Prostate gland (tissue), 2 donors: Measurements from ENCODE around the gene PRMT5. TPM values are rescaled to one million over a fixed set of nuclear protein-coding genes. Genes with fewer than 3 reads are reported as not detected.
"Not testable (repeated sequence)": the region's sequence is repeated elsewhere in the genome, so short reads cannot be mapped to it uniquely, and the experiment has no call there.

Source experiments
- DNase-seq: peaks from one replicate; pipeline ENCODE4 v3.0.0-alpha.2; 2019; ENCODE audit warnings: low spot score
- H3K27ac ChIP-seq, 2 donors: fragments of 200-600 bp; sonication (generic); 2 replicates each; pipeline ENCODE4 v1.5.1; 2017 to 2019
- H3K27me3 ChIP-seq: fragments of 200-600 bp; sonication (generic); replicated peaks from 2 replicates; pipeline ENCODE4 v1.5.1; 2019; ENCODE audit not compliant: insufficient read depth
- H3K36me3 ChIP-seq, 2 donors: fragments of 200-600 bp; sonication (generic); 1 replicate in 1 of 2; 2 replicates in 1 of 2; pipeline versions ENCODE4 v1.5.1 to v1.8.1; 2017 to 2019
- H3K4me1 ChIP-seq: fragments of 200-600 bp; sonication (generic); replicated peaks from 2 replicates; pipeline ENCODE4 v1.5.1; 2019
- H3K4me3 ChIP-seq, 2 donors: fragments of 200-600 bp; sonication (generic); 2 replicates each; pipeline ENCODE4 v1.5.1; 2017 to 2019
- H3K9me3 ChIP-seq: fragments of 200-600 bp; sonication (generic); 2 replicates; pipeline ENCODE4 v1.5.1; 2017
- POLR2A ChIP-seq: fragments of 450-650 bp; IDR thresholded peaks from one replicate; pipeline ENCODE4 v1.6.1; 2016; ENCODE audit warnings: antibody characterized with exemption, mild to moderate bottlenecking
- POLR2AphosphoS5 ChIP-seq: sonication (generic); formaldehyde crosslinking; IDR thresholded peaks from one replicate; pipeline ENCODE4 v1.6.1; 2017; ENCODE audit warnings: antibody characterized with exemption
- WGBS: methylation state at CpG from one replicate; pipeline ENCODE4 v1.1.5; 2018; 5-methylcytosine and 5-hydroxymethylcytosine counted together
- intact Hi-C: fragments of 100-400 bp; cut with DNase I; formaldehyde crosslinking; loops from one replicate; pipeline ENCODE4 v1.14.2; 2022
- total RNA-seq, 2 donors: library from RNA; depleted of rRNA; stranded (reverse); fragments of >200 nt; gene quantifications; one replicate each; pipeline ENCODE4 v1.1.0, GENCODE V29; 2016
- TF ChIP-seq, protein P1 (sequence below), 4 experiments: fragments of 200-600 bp in 2 of 4; fragments of 450-650 bp in 2 of 4; sonication (generic) in 2 of 4; IDR thresholded peaks; 1 replicate in 3 of 4; 2 replicates in 1 of 4; pipeline ENCODE4 v1.5.1; 2016 to 2019; ENCODE audit warnings: antibody characterized with exemption in 4 of 4, mild to moderate bottlenecking in 2 of 4, moderate library complexity in 2 of 4

The PRMT5 gene
- total RNA-seq, 2 donors from 2014 or later, result 65.0 to 71.0 TPM

DNA sequence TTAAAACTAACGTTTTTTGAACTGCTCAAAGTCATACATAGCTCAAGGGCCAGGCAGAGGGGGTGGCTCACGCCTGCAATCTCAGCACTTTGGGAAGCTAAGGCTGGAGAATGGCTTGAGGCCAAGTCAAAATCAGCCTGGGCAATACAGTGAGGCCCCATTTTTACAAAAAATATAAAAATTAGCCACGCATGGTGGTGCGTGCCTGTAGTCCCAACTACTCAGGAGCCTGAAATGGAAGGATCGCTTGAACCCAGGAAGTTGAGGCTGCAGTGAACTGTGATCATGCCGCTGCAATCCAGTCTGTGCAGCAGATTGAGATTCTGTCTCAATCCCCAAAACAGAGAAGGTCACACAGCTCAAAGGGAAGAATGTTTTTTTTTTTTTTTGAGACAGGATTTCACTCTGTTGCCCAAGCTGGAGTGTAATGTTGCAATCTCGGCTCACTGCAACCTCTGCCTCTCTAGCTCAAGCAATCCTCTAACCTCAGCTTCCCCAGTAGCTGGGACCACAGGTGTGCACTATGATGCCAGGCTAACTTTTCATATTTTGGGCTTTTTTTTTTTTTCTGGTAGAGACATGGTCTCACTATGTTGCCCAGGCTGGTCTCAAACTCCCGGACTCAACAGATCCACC, 13.2 kb downstream of the PRMT5 start:
- DNase-seq, result no peak
- H3K4me1 ChIP-seq, result no peaks in the 10 kb centered on the region
- H3K27ac ChIP-seq, result no peak overlapping the region
- 77% methylated on average over 8 of the region's 8 CpGs for WGBS
- H3K9me3 ChIP-seq, result no peaks in the 10 kb centered on the region
- no peaks in the 10 kb centered on the region for H3K27me3 ChIP-seq
- peaks cover 0 to 5% of the 10 kb centered on the region in 2 donors for H3K36me3 ChIP-seq
- TF ChIP-seq, protein P1, sequence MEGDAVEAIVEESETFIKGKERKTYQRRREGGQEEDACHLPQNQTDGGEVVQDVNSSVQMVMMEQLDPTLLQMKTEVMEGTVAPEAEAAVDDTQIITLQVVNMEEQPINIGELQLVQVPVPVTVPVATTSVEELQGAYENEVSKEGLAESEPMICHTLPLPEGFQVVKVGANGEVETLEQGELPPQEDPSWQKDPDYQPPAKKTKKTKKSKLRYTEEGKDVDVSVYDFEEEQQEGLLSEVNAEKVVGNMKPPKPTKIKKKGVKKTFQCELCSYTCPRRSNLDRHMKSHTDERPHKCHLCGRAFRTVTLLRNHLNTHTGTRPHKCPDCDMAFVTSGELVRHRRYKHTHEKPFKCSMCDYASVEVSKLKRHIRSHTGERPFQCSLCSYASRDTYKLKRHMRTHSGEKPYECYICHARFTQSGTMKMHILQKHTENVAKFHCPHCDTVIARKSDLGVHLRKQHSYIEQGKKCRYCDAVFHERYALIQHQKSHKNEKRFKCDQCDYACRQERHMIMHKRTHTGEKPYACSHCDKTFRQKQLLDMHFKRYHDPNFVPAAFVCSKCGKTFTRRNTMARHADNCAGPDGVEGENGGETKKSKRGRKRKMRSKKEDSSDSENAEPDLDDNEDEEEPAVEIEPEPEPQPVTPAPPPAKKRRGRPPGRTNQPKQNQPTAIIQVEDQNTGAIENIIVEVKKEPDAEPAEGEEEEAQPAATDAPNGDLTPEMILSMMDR (IDR thresholded peaks at IDR 0.05), result no peak
- TF ChIP-seq POLR2AphosphoS5 (no peak), POLR2A (no peak)
- H3K4me3 ChIP-seq, result no peak overlapping the region
- intact Hi-C loops, result loop anchor here (5.0 kb wide), 1 partner anchor 44 kb away; the partner anchor contains the start of gene LRP10

DNA sequence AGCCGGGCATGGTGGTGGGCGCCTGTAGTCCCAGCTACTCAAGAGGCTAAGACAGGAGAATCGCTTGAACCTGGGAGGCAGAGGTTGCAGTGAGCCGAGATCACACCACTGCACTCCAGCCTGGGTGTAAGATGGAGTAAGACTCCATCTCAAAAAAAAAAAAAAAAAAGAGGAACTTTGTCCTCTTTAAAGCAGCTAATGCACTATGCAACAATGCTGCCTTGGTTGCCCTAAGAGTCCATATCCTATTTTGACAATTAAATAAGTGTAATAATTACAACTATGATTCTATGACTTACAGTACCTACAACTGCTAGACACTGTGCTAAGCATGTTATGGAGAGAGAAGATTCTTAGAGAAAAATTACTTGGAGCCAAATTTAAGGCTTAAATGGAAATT, 14.3 kb downstream of the PRMT5 start:
- not testable (repeated sequence) for H3K36me3 ChIP-seq, DNase-seq, H3K27me3 ChIP-seq, H3K27ac ChIP-seq, H3K4me3 ChIP-seq, H3K9me3 ChIP-seq, H3K4me1 ChIP-seq
- intact Hi-C loops, result loop anchor here (5.0 kb wide), 1 partner anchor 43 kb away; the partner anchor contains the start of gene LRP10
- 95% methylated on average over 4 of the region's 4 CpGs for WGBS

DNA sequence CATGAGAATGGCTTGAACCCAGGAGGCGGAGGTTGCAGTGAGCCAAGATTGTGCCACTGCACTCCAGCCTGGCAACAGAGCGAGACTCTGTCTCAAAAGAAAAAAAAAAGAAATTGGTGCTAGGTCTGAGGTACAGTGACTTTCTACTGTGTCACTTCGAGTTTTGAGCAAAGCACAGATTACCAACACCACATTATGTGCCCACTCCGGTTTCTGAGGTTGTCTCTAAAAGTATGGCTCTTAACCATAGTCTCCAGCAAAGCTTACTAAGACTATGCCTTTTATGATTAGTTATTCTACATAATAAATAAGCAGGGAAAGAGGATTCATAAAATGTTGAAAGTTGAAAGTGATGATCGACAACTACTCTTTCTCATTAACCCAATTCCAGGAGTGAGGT, 18.3 kb downstream of the PRMT5 start:
- Histone ChIP-seq H3K4me1 (no peaks in the 10 kb centered on the region), H3K9me3 (no peaks in the 10 kb centered on the region), H3K4me3 (no peak overlapping the region), H3K36me3 (no peaks in the 10 kb centered on the region), H3K27ac (no peak overlapping the region), H3K27me3 (no peaks in the 10 kb centered on the region)
- TF ChIP-seq, protein P1 (IDR thresholded peaks at IDR 0.05), result no peak
- TF ChIP-seq POLR2AphosphoS5 (no peak), POLR2A (no peak)
- intact Hi-C loops, result no loop called here
- DNase-seq, result no peak
- WGBS, result 81% methylated on average over 5 of the region's 5 CpGs

DNA sequence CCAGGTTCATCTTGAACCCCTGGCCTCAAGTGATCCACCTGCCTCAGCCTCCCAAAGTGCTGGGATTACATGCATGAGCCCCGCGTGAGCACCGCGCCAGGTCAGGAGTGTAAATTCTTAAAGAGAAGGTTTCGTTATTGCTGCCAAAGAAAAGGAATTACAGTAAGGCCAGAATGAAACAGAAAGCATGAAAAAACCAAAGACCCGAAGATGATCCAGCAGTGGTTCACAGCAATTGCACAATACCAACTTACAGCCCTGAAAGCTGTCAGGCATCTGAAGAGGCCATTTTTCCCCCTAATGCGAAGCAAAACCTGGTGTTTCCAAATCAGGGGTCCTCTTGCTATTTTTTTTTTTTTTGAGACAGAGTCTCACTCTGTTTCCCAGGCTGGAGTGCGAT, 20.6 kb downstream of the PRMT5 start:
- 87% methylated on average over 8 of the region's 8 CpGs for WGBS
- Histone ChIP-seq H3K4me3 (no peak overlapping the region), H3K27ac (no peak overlapping the region), H3K27me3 (no peaks in the 10 kb centered on the region), H3K4me1 (peaks cover 2% of the 10 kb centered on the region), H3K36me3 (peaks cover 5 to 14% of the 10 kb centered on the region in 2 donors), H3K9me3 (no peaks in the 10 kb centered on the region)
- DNase-seq, result no peak
- no peak for TF ChIP-seq POLR2A
- TF ChIP-seq POLR2AphosphoS5, result no peak
- TF ChIP-seq, protein P1 (IDR thresholded peaks at IDR 0.05), result no peak
- intact Hi-C loops, result no loop called here

DNA sequence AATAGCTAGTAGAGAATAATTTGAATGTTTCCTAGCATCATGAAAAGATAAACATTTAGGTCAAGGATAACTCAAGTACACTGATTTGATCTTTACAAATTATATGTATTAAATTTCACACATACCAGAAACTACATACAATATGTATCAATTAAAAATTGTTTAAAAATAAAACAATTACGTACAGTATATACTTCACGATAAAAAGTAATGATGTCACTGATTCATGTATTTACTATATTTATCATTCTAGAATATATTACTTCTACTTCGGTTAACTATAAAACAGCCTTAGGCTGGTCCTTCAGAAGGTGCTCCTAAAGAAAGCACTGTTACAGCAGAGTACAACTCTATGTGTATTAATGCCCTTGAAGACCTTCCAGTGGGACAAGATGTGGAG, 21.7 kb downstream of the PRMT5 start:
- no peaks in the 10 kb centered on the region for H3K27me3 ChIP-seq
- no peak for DNase-seq
- no peak overlapping the region for H3K4me3 ChIP-seq
- peaks cover 5 to 21% of the 10 kb centered on the region in 2 donors for H3K36me3 ChIP-seq
- H3K27ac ChIP-seq, result no peak overlapping the region
- no peak for TF ChIP-seq POLR2AphosphoS5
- TF ChIP-seq, protein P1 (IDR thresholded peaks at IDR 0.05), result no peak
- no peak for TF ChIP-seq POLR2A
- H3K9me3 ChIP-seq, result no peaks in the 10 kb centered on the region
- intact Hi-C loops, result no loop called here
- WGBS, result 89% methylated on average over 3 of the region's 3 CpGs
- peaks cover 9% of the 10 kb centered on the region for H3K4me1 ChIP-seq
